BLaER1 (cell line): Measurements from ENCODE around the gene TTC6.

Source experiments
- H3K27ac ChIP-seq: shearing (Covaris generic); formaldehyde crosslinking; 2 replicates; pipeline ENCODE4 v1.8.1; 2022
- H3K27me3 ChIP-seq: shearing (Covaris generic); formaldehyde crosslinking; 2 replicates; pipeline ENCODE4 v1.8.1; 2022
- H3K36me3 ChIP-seq: shearing (Covaris generic); formaldehyde crosslinking; 2 replicates; pipeline ENCODE4 v1.8.1; 2022
- H3K4me1 ChIP-seq: shearing (Covaris generic); formaldehyde crosslinking; 2 replicates; pipeline ENCODE4 v1.8.1; 2022
- H3K4me2 ChIP-seq: shearing (Covaris generic); formaldehyde crosslinking; 2 replicates; pipeline ENCODE4 v1.8.1; 2022
- H3K4me3 ChIP-seq: shearing (Covaris generic); formaldehyde crosslinking; 2 replicates; pipeline ENCODE4 v1.8.1; 2022
- H3K9ac ChIP-seq: shearing (Covaris generic); formaldehyde crosslinking; 2 replicates; pipeline ENCODE4 v1.8.1; 2022
- H3K9me3 ChIP-seq: shearing (Covaris generic); formaldehyde crosslinking; 2 replicates; pipeline ENCODE4 v1.8.1; 2022
- H4K20me1 ChIP-seq: shearing (Covaris generic); formaldehyde crosslinking; 2 replicates; pipeline ENCODE4 v1.8.1; 2022
- Cebpa-rat ChIP-seq: shearing (Covaris generic); IDR thresholded peaks from 2 replicates; pipeline ENCODE4 v1.8.1; 2022

The TTC6 gene

GRCh38 chr14:37591311-37591940, 4.0 kb upstream of the TTC6 start:
- no peak for TF ChIP-seq Cebpa-rat
- no peak overlapping the region for H3K4me2 ChIP-seq
- no peaks in the 10 kb centered on the region for H3K36me3 ChIP-seq
- no peak overlapping the region for H3K4me3 ChIP-seq
- H3K27ac ChIP-seq = no peak overlapping the region
- no peaks in the 10 kb centered on the region for H4K20me1 ChIP-seq
- no peaks in the 10 kb centered on the region for H3K27me3 ChIP-seq
- no peaks in the 10 kb centered on the region for H3K4me1 ChIP-seq
- no peak overlapping the region for H3K9ac ChIP-seq
- peaks cover 57% of the 10 kb centered on the region for H3K9me3 ChIP-seq

GRCh38 chr14:37591941-37592481, 3.4 kb upstream of the TTC6 start:
- H3K36me3 ChIP-seq = no peaks in the 10 kb centered on the region
- H3K9me3 ChIP-seq = peaks cover 60% of the 10 kb centered on the region
- no peak overlapping the region for H3K9ac ChIP-seq
- H4K20me1 ChIP-seq = no peaks in the 10 kb centered on the region
- no peak overlapping the region for H3K27ac ChIP-seq
- no peaks in the 10 kb centered on the region for H3K4me1 ChIP-seq
- no peak for TF ChIP-seq Cebpa-rat
- H3K4me3 ChIP-seq = no peak overlapping the region
- no peaks in the 10 kb centered on the region for H3K27me3 ChIP-seq
- H3K4me2 ChIP-seq = no peak overlapping the region

- H3K27ac ChIP-seq = no peak overlapping the region
- H3K4me3 ChIP-seq = no peak overlapping the region
- H3K4me2 ChIP-seq = no peak overlapping the region
- no peak overlapping the region for H3K9ac ChIP-seq
- no peaks in the 10 kb centered on the region for H3K4me1 ChIP-seq
- no peak for TF ChIP-seq Cebpa-rat
- no peaks in the 10 kb centered on the region for H3K36me3 ChIP-seq
- no peaks in the 10 kb centered on the region for H3K27me3 ChIP-seq
- H3K9me3 ChIP-seq = peaks cover 68% of the 10 kb centered on the region
- H4K20me1 ChIP-seq = no peaks in the 10 kb centered on the region
These were observed 2.7 kb upstream of the TTC6 start for GRCh38 chr14:37592482-37593408.

GRCh38 chr14:37593511-37594237, 1.8 kb upstream of the TTC6 start:
- Histone ChIP-seq H3K4me1 (no peaks in the 10 kb centered on the region), H3K27ac (no peak overlapping the region), H3K4me3 (no peak overlapping the region), H3K27me3 (no peaks in the 10 kb centered on the region), H3K9me3 (peaks cover 69% of the 10 kb centered on the region), H4K20me1 (no peaks in the 10 kb centered on the region), H3K36me3 (no peaks in the 10 kb centered on the region), H3K4me2 (no peak overlapping the region), H3K9ac (no peak overlapping the region)
- no peak for TF ChIP-seq Cebpa-rat

- Histone ChIP-seq H3K9me3 (peaks cover 76% of the 10 kb centered on the region), H3K36me3 (no peaks in the 10 kb centered on the region), H3K4me1 (no peaks in the 10 kb centered on the region), H3K4me2 (no peak overlapping the region), H3K27ac (no peak overlapping the region), H4K20me1 (no peaks in the 10 kb centered on the region), H3K9ac (no peak overlapping the region), H3K27me3 (no peaks in the 10 kb centered on the region), H3K4me3 (no peak overlapping the region)
- TF ChIP-seq Cebpa-rat = no peak
These were observed 1.0 kb upstream of the TTC6 start for GRCh38 chr14:37594238-37594970.

- Histone ChIP-seq H3K27me3 (no peaks in the 10 kb centered on the region), H3K4me2 (no peak overlapping the region), H3K9me3 (peaks cover 84% of the 10 kb centered on the region), H3K27ac (no peak overlapping the region), H3K4me1 (no peaks in the 10 kb centered on the region), H3K9ac (no peak overlapping the region), H3K4me3 (no peak overlapping the region), H3K36me3 (no peaks in the 10 kb centered on the region), H4K20me1 (no peaks in the 10 kb centered on the region)
- TF ChIP-seq Cebpa-rat = no peak
These were observed 586 bp downstream of the TTC6 start for GRCh38 chr14:37595809-37596621.

GRCh38 chr14:37596790-37597472, 1.5 kb downstream of the TTC6 start:
- no peak overlapping the region for H3K27ac ChIP-seq
- H3K36me3 ChIP-seq = no peaks in the 10 kb centered on the region
- no peaks in the 10 kb centered on the region for H3K4me1 ChIP-seq
- H3K27me3 ChIP-seq = no peaks in the 10 kb centered on the region
- TF ChIP-seq Cebpa-rat = no peak
- H3K9me3 ChIP-seq = peaks cover 76% of the 10 kb centered on the region
- no peak overlapping the region for H3K4me2 ChIP-seq
- no peak overlapping the region for H3K4me3 ChIP-seq
- H3K9ac ChIP-seq = no peak overlapping the region
- no peaks in the 10 kb centered on the region for H4K20me1 ChIP-seq

GRCh38 chr14:37597538-37597913, 2.1 kb downstream of the TTC6 start:
- H3K36me3 ChIP-seq = no peaks in the 10 kb centered on the region
- H3K27me3 ChIP-seq = no peaks in the 10 kb centered on the region
- no peaks in the 10 kb centered on the region for H4K20me1 ChIP-seq
- no peak overlapping the region for H3K4me2 ChIP-seq
- TF ChIP-seq Cebpa-rat = no peak
- H3K4me3 ChIP-seq = no peak overlapping the region
- H3K27ac ChIP-seq = no peak overlapping the region
- H3K9me3 ChIP-seq = peaks cover 72% of the 10 kb centered on the region
- H3K9ac ChIP-seq = no peak overlapping the region
- no peaks in the 10 kb centered on the region for H3K4me1 ChIP-seq
